ENCODE results near the gene ASB18.

ASB18 gene

GRCh38 chr2:236173729-236174607, 90.2 kb downstream of the ASB18 start:
- Histone ChIP-seq H3K9ac (ENCODE audit: low read length) (no peak overlapping the region), H3K36me3 (replicated peaks; ENCODE audit: insufficient read depth, low read length) (no peaks in the 10 kb centered on the region), H3K4me3 (ENCODE audit: low read length) (no peak overlapping the region), H2AFZ (ENCODE audit: low read length) (no peak overlapping the region), H3K4me1 (ENCODE audit: low read length) (no peaks in the 10 kb centered on the region), H3K9me3 (replicated peaks; ENCODE audit: insufficient read depth, low read length) (no peaks in the 10 kb centered on the region), H3K4me2 (ENCODE audit: low read depth, low read length) (no peak overlapping the region), H3K9me2 (replicated peaks; ENCODE audit: insufficient read depth, low read length) (no peaks in the 10 kb centered on the region), H3K79me2 (ENCODE audit: low read length) (no peaks in the 10 kb centered on the region), H4K20me1 (ENCODE audit: insufficient read depth, low read length) (no peaks in the 10 kb centered on the region), H3K27me3 (replicated peaks; ENCODE audit: insufficient read depth, low read length) (peaks cover 58% of the 10 kb centered on the region), H3K27ac (ENCODE audit: low read length) (no peak overlapping the region), H3F3A (ENCODE audit: insufficient read depth, low read length) (no peaks in the 10 kb centered on the region)
- no peak for DNase-seq
- TF ChIP-seq EZH2phosphoT487 (IDR thresholded peaks at IDR 0.05; ENCODE audit: low read length) = no peak
- no peak for TF ChIP-seq CTCF (IDR thresholded peaks at IDR 0.05; ENCODE audit: low read length)
- TF ChIP-seq EZH2 (optimal IDR thresholded peaks at IDR 0.05; ENCODE audit: low read depth, low read length) = no peak

GRCh38 chr2:236173036-236173728, 91.0 kb downstream of the ASB18 start:
- Histone ChIP-seq H4K20me1 (ENCODE audit: insufficient read depth, low read length) (no peaks in the 10 kb centered on the region), H3K9me2 (replicated peaks; ENCODE audit: insufficient read depth, low read length) (no peaks in the 10 kb centered on the region), H3K79me2 (ENCODE audit: low read length) (no peaks in the 10 kb centered on the region), H2AFZ (ENCODE audit: low read length) (no peak overlapping the region), H3K36me3 (replicated peaks; ENCODE audit: insufficient read depth, low read length) (no peaks in the 10 kb centered on the region), H3K9me3 (replicated peaks; ENCODE audit: insufficient read depth, low read length) (no peaks in the 10 kb centered on the region), H3F3A (ENCODE audit: insufficient read depth, low read length) (no peaks in the 10 kb centered on the region), H3K27ac (ENCODE audit: low read length) (no peak overlapping the region), H3K4me2 (ENCODE audit: low read depth, low read length) (no peak overlapping the region), H3K4me1 (ENCODE audit: low read length) (no peaks in the 10 kb centered on the region), H3K27me3 (replicated peaks; ENCODE audit: insufficient read depth, low read length) (peaks cover 58% of the 10 kb centered on the region), H3K9ac (ENCODE audit: low read length) (no peak overlapping the region), H3K4me3 (ENCODE audit: low read length) (no peak overlapping the region)
- DNase-seq = no peak
- TF ChIP-seq CTCF (IDR thresholded peaks at IDR 0.05; ENCODE audit: low read length) (no peak), EZH2 (optimal IDR thresholded peaks at IDR 0.05; ENCODE audit: low read depth, low read length) (no peak), EZH2phosphoT487 (IDR thresholded peaks at IDR 0.05; ENCODE audit: low read length) (no peak)

GRCh38 chr2:236172255-236173035, 91.8 kb downstream of the ASB18 start:
- no peak for DNase-seq
- H3K27ac ChIP-seq (ENCODE audit: low read length) = no peak overlapping the region
- H3K9ac ChIP-seq (ENCODE audit: low read length) = no peak overlapping the region
- no peaks in the 10 kb centered on the region for H3K9me2 ChIP-seq (replicated peaks; ENCODE audit: insufficient read depth, low read length)
- no peaks in the 10 kb centered on the region for H3K36me3 ChIP-seq (replicated peaks; ENCODE audit: insufficient read depth, low read length)
- no peaks in the 10 kb centered on the region for H3K79me2 ChIP-seq (ENCODE audit: low read length)
- H3K27me3 ChIP-seq (replicated peaks; ENCODE audit: insufficient read depth, low read length) = peaks cover 58% of the 10 kb centered on the region
- TF ChIP-seq EZH2 (optimal IDR thresholded peaks at IDR 0.05; ENCODE audit: low read depth, low read length) = no peak
- no peak for TF ChIP-seq EZH2phosphoT487 (IDR thresholded peaks at IDR 0.05; ENCODE audit: low read length)
- TF ChIP-seq CTCF (IDR thresholded peaks at IDR 0.05; ENCODE audit: low read length) = no peak
- no peak overlapping the region for H3K4me3 ChIP-seq (ENCODE audit: low read length)
- no peaks in the 10 kb centered on the region for H3K9me3 ChIP-seq (replicated peaks; ENCODE audit: insufficient read depth, low read length)
- no peak overlapping the region for H3K4me2 ChIP-seq (ENCODE audit: low read depth, low read length)
- H3F3A ChIP-seq (ENCODE audit: insufficient read depth, low read length) = no peaks in the 10 kb centered on the region
- no peak overlapping the region for H2AFZ ChIP-seq (ENCODE audit: low read length)
- H4K20me1 ChIP-seq (ENCODE audit: insufficient read depth, low read length) = no peaks in the 10 kb centered on the region
- H3K4me1 ChIP-seq (ENCODE audit: low read length) = no peaks in the 10 kb centered on the region
